Occipital lobe (tissue), 2 donors: Measurements from ENCODE around the gene FAM227A. TPM values are rescaled to one million over a fixed set of nuclear protein-coding genes. Genes with fewer than 3 reads are reported as not detected.
A peak's percentile ranks its signal among the peaks of the same experiment; 100 is the strongest.

ENCODE experiments used
- DNase-seq: peaks from one replicate; lab custom pipeline; 2025; lab: John Stamatoyannopoulos, UW
- total RNA-seq: library from RNA; depleted of rRNA; stranded (reverse); fragments of >200 nt; gene quantifications from one replicate; pipeline ENCODE4 v1.2.3, GENCODE V29; 2014

Gene FAM227A
- 3.7 TPM for total RNA-seq

- DNase-seq = peak; percentile 92
Measured at GRCh38 chr22:38656256-38657044, at the start of gene FAM227A, which contains the start of gene CBY1. Gene FAM227A (minus strand): TSS chr22:38656392. CDS start chr22:38650168, 6,224 bp downstream. Gene CBY1 (plus strand): TSS chr22:38656638. CDS start chr22:38668055, 11,417 bp downstream.

- DNase-seq = peak; percentile 100
Measured at GRCh38 chr22:38705235-38706100, 49.3 kb upstream of the FAM227A start, which contains the start of gene GTPBP1. Gene GTPBP1 (plus strand): TSS chr22:38705944. CDS start chr22:38705956, 12 bp downstream.

- no peak for DNase-seq
Measured at GRCh38 chr22:38704654-38705234, 48.6 kb upstream of the FAM227A start.

- DNase-seq = peak; percentile 87
Measured at GRCh38 chr22:38700789-38701628, 44.8 kb upstream of the FAM227A start, which contains the start of gene JOSD1. Gene JOSD1 (minus strand): TSS chr22:38700943. CDS start chr22:38699987, 956 bp downstream.

DNA sequence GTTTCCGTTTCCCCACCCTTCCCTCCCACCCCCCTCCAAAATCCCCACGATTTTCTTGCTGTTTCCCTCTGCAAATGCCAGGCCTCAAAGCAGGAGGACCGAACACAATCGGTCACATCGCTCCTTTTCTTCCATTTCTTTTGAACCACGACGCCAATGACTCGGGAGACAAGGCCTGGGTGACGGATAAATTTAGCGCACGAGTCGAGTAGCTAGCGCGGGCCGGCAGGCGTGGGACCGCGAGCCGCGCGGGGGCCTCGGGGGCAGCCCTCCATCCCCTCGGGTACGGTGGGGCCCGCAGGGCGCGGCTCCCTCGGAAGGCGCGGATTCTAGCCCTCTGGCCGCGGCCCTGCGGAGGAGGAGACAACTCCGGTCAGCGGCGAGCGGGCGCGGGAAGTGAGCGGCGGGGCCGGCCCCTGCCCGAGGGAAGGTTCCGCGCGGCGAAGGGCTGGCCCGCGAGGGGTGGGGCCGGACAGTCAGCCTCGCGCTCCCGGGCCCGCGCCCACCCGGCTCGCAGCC lies 44.1 kb upstream of the FAM227A start:
- DNase-seq = no peak

DNA sequence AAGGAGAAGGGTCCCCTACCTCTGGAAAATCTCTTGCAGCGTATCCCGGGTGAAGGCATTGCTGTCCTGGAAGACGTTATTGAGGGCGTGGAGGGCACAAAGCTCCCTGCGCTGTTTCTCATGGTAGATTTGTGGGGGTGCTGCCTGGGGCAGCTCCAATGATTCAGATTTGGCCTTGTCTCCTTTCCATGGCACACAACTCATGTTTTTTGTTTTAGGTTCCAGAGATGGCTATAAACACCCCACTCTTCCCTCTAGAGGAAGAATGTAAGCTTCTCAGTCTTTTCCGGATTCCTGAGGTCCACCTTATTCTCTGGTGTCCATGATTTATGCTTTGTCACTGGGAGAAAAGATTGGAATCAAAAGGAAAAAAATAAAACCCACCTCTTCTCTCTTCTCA lies 43.6 kb upstream of the FAM227A start:
- DNase-seq = no peak

DNA sequence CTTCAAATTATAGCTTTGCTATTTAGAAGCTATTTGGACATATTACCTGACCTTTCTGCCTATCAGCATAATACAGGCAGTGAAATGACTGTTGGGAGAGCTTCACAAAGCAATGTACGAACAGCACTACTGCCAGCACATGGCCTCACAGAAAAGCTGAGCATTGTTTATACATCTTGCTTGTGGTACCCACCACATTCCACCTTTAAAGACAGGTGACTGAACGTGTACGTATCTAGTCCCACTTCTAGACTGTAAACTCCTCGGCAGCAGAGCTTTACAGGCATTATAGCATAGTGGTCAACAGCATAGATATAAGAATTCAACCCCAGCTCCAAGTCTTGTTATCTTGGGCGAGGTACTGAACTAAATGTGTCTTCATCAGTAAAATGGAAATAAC lies 43.0 kb upstream of the FAM227A start:
- DNase-seq = no peak

DNA sequence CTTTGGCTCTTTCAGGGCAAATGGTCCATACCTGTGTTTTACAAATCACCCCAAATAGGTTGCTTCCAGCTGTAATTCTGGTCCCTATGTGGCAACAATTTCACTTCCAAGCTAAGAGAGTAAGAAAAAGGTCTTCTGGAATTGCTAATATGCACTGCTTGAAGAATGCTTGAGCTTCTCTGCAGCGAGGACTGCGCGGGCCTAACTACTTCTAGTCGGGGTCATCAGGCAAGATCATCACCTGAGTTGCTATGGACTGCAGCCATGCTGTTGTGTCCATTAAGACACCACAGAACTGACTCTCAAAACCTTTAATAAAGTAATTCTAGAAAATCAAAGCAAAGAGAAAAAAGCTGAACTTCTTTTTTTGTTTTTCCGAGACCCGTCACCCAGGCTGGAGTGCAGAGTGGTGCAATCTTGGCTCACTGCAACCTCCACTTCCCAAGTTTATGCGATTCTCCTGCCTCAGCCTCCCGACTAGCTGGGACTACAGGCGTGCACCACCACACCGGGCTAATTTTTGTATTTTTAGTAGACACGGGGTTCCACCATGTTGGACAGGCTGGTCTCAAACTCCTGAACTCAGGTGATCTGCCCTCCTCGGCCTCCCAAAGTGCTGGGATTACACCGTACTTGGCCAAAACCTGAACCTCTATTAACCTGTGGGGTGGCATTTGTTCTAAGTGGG lies 42.4 kb upstream of the FAM227A start:
- DNase-seq = no peak

DNA sequence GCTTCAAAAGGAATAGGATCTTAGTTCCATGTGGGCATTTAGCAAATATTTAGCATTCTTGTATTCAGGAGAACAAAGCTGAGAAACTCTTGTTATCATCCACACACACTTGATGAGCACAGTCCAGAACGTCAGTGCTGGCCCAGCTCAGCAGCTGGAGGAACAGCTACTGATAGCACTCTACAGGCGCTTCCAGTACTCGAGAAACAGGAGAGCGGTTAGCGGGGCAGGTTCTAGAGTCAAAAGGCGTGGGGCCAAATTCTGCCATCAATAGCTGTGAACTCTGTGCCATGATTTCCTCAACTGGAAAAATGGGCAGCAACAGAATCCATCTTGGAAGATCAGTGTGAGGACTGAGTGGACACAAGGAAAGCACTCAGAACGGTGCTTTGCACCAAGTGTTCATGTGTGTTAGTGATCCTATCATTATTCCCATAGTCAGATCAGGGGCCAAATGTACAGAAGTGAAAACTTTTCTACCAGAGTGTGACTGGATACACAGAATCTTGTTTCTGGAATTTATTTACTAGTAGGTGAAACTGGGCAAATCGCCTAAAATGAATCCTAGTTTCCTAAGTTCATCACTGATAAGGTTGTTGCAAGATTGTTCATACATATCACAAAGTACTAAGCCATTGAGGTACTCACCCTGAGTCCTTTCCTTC lies 41.4 kb upstream of the FAM227A start:
- no peak for DNase-seq

DNA sequence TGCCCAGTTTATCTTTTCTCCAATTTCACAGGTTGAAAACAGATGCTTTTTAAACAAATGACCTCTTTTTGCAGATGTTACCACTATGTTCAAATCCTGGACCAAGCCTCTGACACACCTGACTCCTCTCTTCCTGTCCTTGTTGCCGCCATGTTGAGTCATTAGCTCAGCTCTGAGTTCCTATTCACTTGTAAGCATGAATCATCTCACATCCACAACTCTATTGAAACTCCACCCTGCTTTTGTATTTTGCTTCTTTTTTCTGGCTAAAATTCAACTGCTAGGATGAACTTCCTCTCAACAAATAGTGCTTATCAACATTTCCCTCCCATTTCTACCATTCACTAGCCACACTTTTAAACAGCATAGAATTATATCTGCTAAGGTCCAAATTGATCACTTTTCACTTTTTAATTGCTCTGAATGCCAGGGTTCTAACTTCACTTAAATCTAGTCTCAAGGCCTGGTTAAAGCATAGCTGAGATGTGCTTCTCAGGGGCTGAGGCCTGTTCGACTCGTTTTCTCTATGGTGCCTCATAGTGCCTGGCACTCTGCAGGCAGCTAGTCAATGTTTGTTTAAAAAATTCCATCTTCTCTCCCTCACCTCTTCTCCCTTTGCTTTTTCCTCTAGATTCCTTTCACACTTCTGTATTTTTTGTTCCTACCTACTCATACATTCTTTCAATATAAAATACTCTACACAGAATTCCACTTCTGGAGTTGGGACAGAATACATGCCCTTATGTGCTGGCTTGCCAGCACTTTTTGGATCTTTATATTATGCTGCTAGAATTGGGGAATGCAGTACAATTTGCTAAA lies 40.6 kb upstream of the FAM227A start:
- DNase-seq = no peak

- DNase-seq = no peak
Measured at GRCh38 chr22:38694940-38695339, 38.7 kb upstream of the FAM227A start.

- no peak for DNase-seq
Measured at GRCh38 chr22:38694049-38694448, 37.9 kb upstream of the FAM227A start.

- DNase-seq = no peak
Measured at GRCh38 chr22:38689651-38690050, 33.5 kb upstream of the FAM227A start.

GRCh38 chr22:38685761-38686160 lies 29.6 kb upstream of the FAM227A start:
- DNase-seq = no peak

- no peak for DNase-seq
Measured at GRCh38 chr22:38684895-38685294, 28.7 kb upstream of the FAM227A start.

- DNase-seq = peak; percentile 84
Measured at GRCh38 chr22:38681582-38682335, 25.6 kb upstream of the FAM227A start, which contains the start of gene TOMM22. Gene TOMM22 (plus strand): TSS chr22:38681957. CDS start chr22:38681979, 22 bp downstream.

DNA sequence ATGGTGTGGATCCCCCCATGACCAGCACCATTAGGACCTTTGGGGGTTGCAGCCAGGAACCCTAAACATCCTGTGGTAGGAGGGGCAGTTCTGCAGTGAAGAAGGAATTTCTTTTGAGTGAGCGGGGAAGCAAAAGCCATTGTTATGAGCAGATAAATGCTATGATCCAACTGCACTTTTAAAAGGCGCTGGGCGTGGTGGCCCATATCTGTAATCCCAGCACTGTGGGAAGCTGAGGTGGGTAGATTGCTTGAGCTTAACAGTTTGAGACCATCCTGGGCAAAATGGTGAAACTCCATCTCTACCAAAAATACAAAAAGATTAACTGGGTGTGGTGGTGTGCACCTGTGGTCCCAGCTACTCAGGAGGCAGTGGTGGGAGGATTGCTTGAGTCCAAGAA lies 19.6 kb upstream of the FAM227A start:
- DNase-seq = no peak

- no peak for DNase-seq
Measured at GRCh38 chr22:38674888-38675287, 18.7 kb upstream of the FAM227A start.
